DOHH2 (cell line): ENCODE results near the gene EPHA8.

Experiments
- EZH2phosphoT487 ChIP-seq: fragments of 200-600 bp; sonication (generic); IDR thresholded peaks from 2 replicates; pipeline ENCODE4 v1.6.1; 2017; ENCODE audit warnings: borderline replicate concordance, mild to moderate bottlenecking, antibody characterized with exemption, low read length, moderate library complexity, mixed read lengths
- TF ChIP-seq, protein P1 (sequence below): fragments of 200-600 bp; sonication (generic); IDR thresholded peaks from one replicate; pipeline ENCODE4 v1.5.1; 2014; ENCODE audit warnings: antibody characterized with exemption, mild to moderate bottlenecking, low read depth, low read length; ENCODE audit not compliant: poor library complexity, severe bottlenecking

DNA sequence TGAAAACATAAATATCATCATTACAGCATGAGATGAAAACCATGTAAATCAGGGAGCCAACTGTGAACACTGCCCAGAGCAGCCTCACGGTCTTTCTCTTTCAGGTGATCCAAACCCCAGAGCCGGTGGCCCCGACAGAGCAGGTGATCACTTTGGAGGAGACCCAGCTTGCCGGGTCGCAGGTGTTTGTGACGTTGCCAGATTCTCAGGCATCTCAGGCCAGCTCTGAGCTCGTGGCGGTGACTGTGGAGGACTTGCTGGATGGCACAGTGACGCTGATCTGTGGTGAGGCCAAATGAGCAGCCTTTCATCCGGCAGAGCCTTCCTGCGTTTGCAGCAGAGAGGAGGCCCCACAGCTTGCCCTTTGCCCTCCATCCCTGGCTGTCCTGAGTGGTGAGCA is 37.2 kb upstream of the EPHA8 start:
- TF ChIP-seq, protein P1, sequence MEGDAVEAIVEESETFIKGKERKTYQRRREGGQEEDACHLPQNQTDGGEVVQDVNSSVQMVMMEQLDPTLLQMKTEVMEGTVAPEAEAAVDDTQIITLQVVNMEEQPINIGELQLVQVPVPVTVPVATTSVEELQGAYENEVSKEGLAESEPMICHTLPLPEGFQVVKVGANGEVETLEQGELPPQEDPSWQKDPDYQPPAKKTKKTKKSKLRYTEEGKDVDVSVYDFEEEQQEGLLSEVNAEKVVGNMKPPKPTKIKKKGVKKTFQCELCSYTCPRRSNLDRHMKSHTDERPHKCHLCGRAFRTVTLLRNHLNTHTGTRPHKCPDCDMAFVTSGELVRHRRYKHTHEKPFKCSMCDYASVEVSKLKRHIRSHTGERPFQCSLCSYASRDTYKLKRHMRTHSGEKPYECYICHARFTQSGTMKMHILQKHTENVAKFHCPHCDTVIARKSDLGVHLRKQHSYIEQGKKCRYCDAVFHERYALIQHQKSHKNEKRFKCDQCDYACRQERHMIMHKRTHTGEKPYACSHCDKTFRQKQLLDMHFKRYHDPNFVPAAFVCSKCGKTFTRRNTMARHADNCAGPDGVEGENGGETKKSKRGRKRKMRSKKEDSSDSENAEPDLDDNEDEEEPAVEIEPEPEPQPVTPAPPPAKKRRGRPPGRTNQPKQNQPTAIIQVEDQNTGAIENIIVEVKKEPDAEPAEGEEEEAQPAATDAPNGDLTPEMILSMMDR: no peak
- no peak for TF ChIP-seq EZH2phosphoT487
